ENCODE data around the gene TMEM119.
"Not testable (repeated sequence)": the region's sequence is repeated elsewhere in the genome, so short reads cannot be mapped to it uniquely, and the experiment has no call there.

The TMEM119 gene

GRCh38 chr12:108581311-108582227, 16.3 kb downstream of the TMEM119 start:
- no peak for DNase-seq

DNA sequence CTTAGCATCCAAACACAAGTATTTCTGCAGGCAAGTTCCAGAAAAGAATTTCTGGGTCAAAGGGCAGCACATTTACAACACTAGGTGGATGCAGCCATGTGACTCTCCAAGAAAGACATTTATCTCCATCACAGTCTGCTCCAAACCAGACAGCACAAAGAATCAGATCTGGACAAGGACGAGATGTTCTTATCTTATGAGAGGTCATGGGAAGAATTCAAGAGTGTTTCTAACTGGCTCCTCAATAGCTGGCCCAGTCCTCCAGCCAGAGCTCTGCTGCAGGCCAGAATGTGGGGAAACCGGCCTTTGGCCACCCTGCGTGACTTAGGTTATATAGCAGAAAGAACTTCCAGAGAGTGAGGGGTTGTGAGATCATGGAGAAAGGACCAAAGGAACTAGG, 17.4 kb downstream of the TMEM119 start:
- DNase-seq = no peak

GRCh38 chr12:108578813-108579212, 19.1 kb downstream of the TMEM119 start:
- no peak for DNase-seq

GRCh38 chr12:108578264-108578663, 19.6 kb downstream of the TMEM119 start:
- no peak for DNase-seq

DNA sequence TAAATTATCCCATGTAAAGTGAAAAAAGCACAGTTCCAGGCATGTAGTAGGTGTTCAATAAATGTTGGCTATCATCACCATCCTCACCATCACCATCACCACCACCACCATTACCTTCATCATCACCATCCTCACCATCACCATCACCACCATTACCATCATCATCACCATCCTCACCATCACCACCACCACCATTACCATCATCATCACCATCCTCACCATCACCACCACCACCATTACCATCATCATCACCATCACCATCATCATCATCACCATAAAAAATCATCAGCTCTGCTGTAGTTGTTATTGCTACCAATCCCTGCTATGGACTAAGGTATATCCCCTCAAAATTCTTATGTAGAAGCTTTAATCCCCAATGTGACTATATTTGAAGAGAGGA, 20.4 kb downstream of the TMEM119 start:
- DNase-seq = no peak

DNA sequence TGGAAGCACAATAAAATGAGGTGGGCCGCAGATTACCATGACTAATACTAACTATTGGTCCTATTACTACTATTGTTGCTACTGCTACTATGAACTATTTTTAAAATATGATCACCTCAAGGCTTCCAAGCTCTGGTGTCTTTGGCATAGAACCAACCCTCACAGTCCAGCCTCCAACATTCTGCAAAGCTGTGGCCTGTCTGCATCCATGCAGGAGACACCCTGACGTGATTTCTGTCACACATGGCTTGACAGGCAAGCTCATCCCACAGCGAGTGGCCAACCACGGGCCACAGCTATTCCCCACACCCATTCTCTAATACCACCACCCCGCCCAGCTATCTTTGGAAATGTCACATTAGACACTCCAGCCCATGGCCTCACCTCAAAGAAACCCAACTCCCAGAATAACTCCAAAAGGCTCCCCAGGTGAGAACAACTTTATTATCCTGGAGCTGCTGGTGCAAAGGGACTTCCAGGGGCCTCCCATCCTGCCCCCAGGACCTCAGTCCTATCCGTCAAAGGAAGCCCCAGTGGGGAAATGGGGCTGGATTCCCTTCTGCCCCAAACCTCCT, 21.1 kb downstream of the TMEM119 start:
- no peak for DNase-seq

GRCh38 chr12:108575199-108575912, 22.5 kb downstream of the TMEM119 start:
- no peak for DNase-seq

GRCh38 chr12:108574276-108574675, 23.6 kb downstream of the TMEM119 start:
- DNase-seq = not testable (repeated sequence)

GRCh38 chr12:108573317-108573716, 24.6 kb downstream of the TMEM119 start:
- no peak for DNase-seq

GRCh38 chr12:108572166-108572790, 25.6 kb downstream of the TMEM119 start:
- DNase-seq = no peak

- DNase-seq = no peak
These were observed 26.2 kb downstream of the TMEM119 start for GRCh38 chr12:108571609-108572165.

GRCh38 chr12:108570743-108571608, 26.9 kb downstream of the TMEM119 start:
- no peak for DNase-seq

- no peak for DNase-seq
These were observed 29.3 kb downstream of the TMEM119 start for GRCh38 chr12:108568338-108569154.

DNA sequence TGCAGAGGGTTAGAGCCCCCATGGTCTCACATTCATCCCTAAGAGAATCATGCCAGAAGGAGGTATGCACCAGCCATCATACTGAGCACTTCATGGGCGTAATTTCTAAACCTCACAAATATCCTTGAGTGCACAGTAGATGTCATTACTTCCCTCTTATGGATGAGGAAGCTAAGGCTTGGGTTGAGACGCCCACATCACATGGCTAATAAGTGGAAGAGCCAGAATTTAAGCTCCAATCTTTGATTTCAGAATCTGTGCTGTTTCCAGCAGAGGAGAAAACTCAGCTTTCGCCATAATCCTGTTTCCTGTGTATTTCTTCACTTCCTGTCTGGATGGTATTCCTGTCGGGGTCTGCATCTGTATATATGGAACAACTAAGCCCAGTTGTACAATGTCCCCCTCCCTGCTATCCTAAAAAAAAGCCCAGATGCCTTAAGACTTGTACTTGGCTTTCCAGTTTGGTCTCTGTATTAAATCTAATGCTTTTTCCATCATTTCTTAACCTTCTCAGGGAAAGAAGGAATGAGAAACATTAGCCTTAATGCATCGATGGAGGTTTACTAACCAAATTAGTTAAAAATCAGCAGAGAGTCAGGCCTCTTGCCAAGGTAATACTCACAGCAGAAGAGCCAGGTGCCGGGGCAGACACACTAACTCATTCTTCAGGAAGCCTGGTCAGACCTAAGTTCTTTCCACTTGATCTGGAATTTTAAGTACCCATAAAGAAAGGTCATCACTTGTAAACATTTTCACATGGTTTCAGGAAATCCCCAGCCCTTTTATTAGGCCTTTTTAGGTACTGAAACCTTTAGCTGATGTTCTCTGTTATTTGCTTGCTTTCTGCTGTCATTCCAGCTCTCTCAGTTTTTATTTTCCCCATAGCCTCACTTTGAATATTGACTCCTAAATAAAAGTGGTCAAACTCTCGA, 30.2 kb downstream of the TMEM119 start:
- DNase-seq = no peak

DNA sequence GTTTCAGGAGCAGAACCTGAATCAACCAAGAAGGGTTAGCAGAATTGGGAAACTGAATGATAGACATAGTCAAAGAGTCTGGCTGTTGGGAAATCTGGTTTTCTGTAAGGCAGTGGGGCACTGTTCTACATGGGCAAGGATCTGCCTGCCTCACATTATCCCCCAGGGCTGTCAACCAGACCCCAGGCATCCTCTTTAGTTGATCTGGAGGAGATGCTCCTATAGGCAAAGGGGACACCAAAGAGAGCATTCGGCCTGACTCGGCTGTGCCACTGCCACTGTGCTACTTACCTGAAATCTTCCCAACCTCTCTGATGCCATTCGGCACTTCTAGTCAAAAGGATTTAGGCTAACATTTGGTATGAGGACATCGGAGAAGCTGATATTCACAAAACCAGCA, 31.4 kb downstream of the TMEM119 start:
- no peak for DNase-seq

GRCh38 chr12:108565976-108566375, 31.9 kb downstream of the TMEM119 start:
- DNase-seq = no peak

DNA sequence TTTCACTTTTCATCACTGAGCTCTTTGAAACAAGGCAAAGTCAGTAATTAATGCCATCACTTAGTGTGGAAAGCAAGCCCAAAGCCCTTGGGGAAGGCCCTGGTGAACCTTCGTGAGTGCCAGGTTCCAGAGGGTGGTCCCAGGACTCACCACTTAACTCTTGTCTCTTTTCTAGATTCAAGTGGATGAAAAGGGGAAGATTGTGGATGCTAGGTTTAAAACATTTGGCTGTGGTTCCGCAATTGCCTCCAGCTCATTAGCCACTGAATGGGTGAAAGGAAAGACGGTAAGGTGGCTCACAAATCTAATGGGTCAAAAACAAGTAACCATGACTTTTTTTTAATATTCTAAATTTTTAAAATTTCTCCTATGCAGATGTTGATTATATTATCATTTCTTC, 32.7 kb downstream of the TMEM119 start:
- no peak for DNase-seq

GRCh38 chr12:108564724-108565123, 33.2 kb downstream of the TMEM119 start:
- no peak for DNase-seq

DNA sequence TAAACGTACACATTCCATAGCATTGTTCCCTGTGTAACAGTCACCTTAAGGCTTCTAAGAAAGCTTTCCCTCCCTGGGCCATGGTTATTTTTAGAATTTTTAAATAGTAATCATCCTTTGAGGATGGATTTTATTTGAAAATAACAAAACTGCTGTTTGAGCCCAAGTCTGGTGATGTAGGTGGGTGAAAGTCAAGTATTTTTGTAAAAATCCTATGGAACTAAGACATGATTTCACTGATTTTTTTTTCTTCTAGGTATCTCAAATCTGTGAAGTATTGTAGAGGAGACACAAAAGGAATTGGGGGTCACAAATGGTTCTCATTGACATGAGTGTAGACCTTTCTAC, 34.1 kb downstream of the TMEM119 start:
- DNase-seq = no peak

All from retina (tissue), 1 donor.